GM21576 (cell line): ENCODE measurements around the gene DOCK6.

Experiments used
- ATAC-seq: cut with Tn5 transposase; IDR thresholded peaks from one replicate; pipeline ENCODE4 v1.9.1; 2021; ENCODE audit warnings: mild to moderate bottlenecking, moderate library complexity; ENCODE audit not compliant: unreplicated experiment

The DOCK6 gene

DNA sequence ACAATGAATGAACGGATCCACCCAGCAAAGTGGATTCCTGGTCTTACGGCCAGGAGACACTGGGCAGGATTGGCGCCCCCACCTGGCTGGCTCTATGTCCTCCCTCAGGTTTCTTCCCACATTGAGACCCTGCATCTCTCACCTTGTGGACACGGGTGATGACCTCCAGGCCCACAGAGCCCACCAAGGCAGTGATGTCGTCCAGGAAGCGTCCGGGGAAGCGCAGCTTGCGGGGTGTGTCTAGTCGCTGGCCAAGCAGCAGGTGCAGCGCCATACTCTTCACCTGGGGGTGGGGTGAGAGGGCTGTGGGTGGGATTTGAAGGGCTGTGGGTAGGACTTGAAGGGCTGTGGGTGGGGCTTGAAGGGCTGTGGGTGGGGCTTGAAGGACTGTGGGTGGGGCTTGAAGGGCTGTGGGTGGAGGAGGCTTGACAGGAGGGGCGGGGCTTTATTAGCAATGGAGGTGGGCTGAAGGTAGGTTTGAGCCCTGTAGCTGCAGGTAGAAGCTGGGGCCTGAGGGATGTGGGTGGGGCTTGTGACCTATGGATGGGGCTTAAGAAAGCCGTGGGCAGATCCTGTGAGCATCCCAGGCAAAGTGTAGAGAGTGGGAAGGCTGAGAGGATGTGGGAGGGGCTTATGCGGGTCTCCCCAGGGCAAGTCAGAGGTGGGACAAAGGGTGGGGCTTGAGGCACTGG lies 35.0 kb downstream of the DOCK6 start:
- no peak for ATAC-seq

DNA sequence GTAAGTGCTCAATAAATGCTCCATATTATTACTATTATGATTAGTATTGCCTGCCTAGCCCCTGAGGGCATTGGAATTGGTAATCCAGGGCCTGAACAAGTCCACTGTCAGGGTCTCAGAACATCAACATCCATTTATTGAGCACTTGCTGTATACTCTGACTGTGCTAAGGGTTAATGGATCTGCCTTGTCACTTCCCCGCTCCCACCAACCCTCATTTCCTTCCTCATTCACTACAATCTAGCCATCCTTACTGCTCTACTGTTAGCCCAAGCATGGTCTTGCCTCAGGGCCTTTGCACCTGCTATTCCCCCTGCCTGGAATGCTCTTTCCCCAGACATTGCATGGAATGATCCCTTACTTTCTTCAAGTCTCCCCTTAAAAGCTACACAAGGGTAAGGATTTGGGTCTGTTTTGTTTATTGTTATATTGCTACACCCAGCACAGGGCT lies 35.6 kb downstream of the DOCK6 start:
- ATAC-seq = no peak

GRCh38 chr19:11225815-11226214 lies 36.5 kb downstream of the DOCK6 start:
- no peak for ATAC-seq

- no peak for ATAC-seq
Measured at GRCh38 chr19:11225172-11225571, 37.2 kb downstream of the DOCK6 start.

DNA sequence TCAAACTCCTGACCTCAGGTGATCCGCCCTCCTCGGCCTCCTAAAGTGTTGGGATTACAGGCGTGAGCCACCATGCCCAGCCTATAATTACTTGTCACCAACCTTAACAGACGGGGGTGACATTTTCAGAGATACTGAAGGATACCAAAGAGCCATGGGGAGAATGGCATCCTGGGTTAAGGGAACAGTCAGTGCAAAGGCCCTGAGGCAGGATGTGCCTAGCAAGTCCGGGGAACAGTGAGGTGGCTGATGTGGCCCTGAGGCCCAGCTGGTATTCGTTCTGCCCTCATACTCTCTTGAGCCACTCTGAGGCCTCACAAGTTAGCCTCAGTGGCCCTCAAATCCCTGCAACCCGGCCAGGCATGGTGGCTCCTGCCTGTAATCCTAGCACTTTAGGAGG lies 37.9 kb downstream of the DOCK6 start:
- no peak for ATAC-seq

DNA sequence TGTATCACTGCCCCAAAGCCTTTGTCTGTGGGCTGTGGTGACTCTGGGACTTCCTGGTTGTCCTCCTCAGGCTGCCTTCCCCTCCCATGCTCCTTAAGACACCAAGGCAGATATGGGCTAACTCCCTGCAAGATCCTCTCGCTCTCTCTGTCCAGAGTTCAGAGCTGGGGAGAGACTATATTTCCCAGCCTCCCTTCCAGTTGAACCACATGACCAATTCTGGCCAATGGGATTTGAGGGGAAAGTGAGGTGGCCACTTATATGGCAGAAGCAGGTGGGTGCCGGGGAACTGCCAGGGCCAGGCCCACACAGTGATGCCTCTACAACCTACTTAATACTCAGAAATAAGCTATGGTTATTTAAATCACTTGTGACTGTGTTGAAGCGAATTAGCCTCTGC lies 39.1 kb downstream of the DOCK6 start:
- no peak for ATAC-seq

- no peak for ATAC-seq
Measured at GRCh38 chr19:11221082-11221598, 41.2 kb downstream of the DOCK6 start.

DNA sequence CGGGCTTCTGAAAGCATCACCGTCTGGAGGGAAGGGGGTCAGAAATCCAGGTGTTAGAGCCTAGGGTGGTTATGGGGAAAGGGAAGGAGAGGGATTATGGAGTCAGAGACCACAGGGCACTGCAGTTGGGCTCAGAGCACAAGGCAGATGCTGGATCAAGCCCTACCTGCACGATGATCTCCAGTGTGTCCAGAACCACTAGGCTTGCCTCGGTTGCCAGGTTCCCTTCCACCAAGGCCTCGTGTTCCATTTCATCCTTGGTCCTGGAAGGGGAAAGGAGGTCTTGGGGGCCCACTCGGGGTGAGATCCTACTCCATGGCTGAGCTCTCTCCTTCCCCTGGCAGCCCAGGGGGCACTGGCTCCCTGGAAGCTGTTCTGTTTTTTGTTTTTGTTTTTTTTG lies 47.9 kb downstream of the DOCK6 start:
- ATAC-seq = no peak

- ATAC-seq = no peak
Measured at GRCh38 chr19:11210656-11210928, 51.7 kb downstream of the DOCK6 start.

GRCh38 chr19:11209839-11210655 lies 52.3 kb downstream of the DOCK6 start:
- ATAC-seq = no peak

- no peak for ATAC-seq
Measured at GRCh38 chr19:11208561-11209471, 53.5 kb downstream of the DOCK6 start.

DNA sequence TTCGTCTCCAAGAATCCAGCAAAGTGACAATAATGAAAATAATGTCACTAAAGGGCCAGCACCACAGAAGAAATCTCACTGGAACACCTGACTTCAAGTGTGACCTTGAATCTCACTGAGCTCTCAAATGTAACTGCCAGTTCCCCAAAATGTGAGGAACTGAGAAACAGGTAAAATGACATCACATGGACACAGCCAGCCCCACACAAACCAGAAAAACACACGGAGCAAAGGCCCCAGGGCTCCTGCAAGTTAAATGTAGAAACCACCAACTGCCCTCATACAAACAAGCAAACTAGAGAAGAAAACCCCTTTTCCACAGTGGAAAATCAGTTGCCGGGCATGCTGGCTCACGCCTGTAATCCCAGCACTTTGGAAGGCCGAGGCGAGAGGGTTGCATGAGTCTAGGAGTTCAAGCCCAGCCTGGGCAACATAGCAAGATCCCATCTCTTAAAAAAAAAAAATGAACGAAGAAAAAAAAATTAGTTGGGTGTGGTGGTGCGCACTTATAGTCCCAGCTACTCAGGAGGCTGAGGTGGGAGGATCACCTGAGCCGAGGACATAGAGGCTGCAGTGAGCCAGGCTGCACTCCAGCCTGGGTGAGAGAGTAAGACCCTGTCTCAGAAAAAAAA lies 56.3 kb downstream of the DOCK6 start:
- ATAC-seq = no peak

DNA sequence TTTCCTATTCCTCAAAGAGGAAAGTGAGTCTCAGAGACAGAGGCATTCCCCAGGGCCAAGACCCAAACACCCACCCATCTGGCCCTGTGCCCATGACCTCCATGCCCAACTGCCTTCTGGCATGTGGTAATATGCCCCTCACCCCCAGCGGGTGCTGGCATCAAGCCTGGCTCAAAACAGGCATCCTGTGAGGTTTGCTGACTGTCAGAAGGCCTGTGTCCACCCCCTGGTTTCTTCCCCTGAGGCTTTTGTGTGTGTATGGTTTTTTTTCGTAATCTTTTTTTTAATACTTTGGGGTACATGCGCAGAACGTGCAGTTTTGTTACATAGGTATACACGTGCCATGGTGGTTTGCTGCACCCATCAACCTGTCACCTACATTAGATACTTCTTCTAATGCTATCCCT lies 57.4 kb downstream of the DOCK6 start:
- ATAC-seq = no peak

DNA sequence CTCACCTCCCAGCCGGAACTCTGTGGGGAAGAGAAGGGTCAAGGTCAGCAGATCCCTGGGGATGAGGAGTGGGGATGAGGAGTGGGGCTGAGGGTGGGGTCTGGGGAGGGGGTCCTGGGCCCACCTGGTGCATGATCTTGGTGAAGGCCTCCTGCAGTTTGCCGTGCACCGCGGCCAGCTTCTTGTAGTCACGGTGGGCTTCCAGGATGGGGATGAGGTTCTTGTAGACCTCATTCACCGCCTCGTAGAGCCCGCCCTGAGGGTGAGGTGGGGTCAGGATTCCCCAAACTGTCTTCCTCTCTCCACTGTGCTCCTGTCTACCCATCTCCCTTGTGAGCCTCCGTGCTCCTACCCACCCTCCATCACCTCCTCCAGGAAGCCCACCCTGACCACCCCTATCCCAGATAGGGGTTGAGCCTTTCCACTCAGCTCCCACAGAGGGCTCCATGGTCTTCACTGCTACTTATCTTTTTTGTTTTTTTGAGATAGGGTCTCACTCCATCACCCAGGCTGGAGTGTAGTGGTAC lies 58.2 kb downstream of the DOCK6 start:
- no peak for ATAC-seq

- ATAC-seq = no peak
Measured at GRCh38 chr19:11203194-11204075, 58.9 kb downstream of the DOCK6 start.

DNA sequence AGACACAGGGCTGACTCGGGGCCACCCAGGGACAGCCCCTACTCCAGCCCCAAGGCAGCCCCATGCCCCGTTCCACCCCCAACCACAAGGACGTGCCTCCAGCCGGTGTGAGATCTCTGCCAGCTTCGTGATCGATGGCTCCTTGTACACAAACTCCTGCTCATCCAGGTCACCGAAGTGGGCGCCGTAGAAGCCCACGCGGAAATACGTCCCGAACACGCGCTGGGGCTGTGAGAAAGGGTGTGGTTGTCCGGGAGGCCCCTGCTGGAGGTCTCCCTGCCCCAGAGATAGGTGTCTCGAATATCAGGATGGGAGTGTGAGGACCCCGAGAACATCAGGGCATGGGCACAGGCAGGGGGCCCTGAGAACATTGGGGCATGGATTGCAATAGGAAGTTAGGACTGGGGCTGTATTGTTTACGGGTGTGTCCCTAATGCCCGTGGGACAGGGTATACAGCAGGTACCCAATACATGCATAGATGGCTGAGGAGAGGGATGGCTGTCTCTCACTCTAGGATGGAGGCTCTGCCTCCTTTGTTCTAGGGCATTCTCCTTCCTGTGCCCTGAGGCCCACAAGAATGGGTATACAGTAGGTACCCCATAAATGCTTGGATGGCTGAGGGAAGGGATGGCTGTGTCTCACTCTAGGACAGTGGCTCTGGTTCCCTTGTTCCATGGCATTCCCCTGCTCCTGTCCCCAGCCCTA lies 59.7 kb downstream of the DOCK6 start:
- ATAC-seq = no peak

GRCh38 chr19:11201791-11202190 lies 60.5 kb downstream of the DOCK6 start:
- ATAC-seq = no peak

GRCh38 chr19:11200931-11201330 lies 61.4 kb downstream of the DOCK6 start:
- no peak for ATAC-seq

- no peak for ATAC-seq
Measured at GRCh38 chr19:11200015-11200574, 62.2 kb downstream of the DOCK6 start.
